ENCODE data around the gene GALNTL6. TPM values are rescaled to one million over a fixed set of nuclear protein-coding genes. Genes with fewer than 3 reads are reported as not detected.

Gene GALNTL6
- total RNA-seq, 1 donor from 2014 or later: not detected

DNA sequence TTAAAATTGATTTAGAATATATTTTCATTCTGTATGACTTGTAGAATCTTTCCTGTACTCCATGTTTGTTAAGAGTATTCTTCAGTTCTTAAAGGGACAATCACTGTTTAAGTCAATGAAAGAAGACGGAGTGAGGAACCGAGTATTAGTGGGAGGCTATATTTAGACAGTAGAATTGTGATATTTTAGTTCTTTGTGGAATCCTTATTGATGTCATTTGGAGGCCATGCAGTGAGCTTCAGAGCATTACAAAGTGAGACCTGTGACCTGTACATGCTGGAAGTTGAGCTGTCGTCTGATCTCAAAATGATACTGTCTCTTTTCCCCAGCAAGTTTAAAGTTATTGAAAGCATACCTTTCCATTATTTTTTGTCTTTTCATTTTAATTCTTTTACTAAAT is 394.7 kb downstream of the GALNTL6 start:
- DNase-seq (ENCODE audit: low read depth): no peak

DNA sequence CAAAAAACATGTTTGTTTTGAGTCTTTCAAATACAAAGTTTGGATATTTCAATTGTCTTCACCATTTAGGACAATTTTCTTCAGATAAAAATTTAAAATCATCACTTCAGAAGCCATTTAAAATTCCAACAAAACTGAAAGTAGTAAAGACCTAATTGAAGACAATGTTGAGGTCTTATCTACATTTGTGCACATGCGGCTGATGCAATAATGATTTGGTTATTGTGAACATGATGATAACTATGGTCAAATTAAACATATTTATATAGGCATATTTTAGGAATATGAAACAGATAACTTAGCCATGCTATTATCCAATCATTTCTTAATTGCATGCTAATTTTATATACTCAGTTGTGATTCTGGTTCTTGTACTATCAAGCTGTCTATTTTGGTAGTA is 407.5 kb downstream of the GALNTL6 start:
- no peak for DNase-seq (ENCODE audit: low read depth)

DNA sequence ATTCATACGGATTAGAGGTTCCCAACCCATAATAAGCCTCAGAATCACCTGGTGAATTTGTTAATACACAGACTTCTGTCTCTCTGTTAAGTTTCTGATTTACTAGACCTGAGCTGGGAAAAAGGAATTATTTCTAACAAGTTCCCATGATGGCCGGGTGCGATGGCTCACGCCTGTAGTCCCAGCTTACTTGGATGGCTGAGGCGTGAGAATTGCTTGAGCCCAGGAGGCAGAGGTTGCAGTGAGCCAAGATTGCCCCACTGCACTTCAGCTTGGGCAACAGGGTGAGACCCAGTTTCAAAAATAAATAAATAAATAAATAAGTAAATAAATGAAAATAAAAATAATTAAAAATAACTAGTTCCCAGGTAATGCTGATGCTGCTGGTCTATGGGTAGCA is 412.3 kb downstream of the GALNTL6 start:
- no peak for DNase-seq (ENCODE audit: low read depth)

DNA sequence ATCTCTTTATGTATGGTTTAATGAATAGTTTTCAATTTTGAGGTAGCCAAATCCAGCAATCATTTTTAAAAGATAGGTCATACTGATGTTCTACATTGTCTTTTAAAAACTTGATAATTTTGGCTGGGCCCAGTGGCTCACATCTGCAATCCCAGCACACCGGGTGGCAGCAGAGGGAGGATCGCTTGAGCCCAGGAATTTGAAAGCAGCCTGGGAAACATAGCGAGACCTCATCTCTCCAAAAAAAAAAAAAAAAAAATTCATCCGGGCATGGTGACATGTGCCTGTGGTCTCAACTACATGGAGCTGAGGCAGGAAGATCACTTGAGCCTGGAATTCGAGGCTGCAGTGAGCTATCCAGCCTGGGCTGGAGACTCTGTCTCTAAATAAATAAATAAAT is 419.8 kb downstream of the GALNTL6 start:
- no peak for DNase-seq (ENCODE audit: low read depth)

DNA sequence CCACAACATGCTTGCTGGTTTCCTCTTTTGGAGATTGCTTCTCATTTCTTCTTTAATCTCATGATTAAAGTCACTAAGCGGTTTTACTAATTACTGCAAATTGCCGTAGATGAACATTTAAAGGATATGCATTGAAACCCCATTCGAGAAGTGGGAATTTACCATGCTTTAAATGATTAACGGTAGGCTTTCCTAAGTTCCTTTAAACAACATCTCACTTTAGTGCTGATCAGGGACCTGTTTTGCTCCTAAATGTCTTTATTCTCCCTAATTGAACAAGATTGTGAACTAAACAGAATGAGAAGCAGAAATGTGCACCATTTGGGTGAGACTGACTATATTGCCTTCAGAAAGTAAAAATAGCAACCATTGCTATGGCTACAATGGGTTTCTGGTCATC is 430.3 kb downstream of the GALNTL6 start:
- DNase-seq (ENCODE audit: low read depth): no peak

DNA sequence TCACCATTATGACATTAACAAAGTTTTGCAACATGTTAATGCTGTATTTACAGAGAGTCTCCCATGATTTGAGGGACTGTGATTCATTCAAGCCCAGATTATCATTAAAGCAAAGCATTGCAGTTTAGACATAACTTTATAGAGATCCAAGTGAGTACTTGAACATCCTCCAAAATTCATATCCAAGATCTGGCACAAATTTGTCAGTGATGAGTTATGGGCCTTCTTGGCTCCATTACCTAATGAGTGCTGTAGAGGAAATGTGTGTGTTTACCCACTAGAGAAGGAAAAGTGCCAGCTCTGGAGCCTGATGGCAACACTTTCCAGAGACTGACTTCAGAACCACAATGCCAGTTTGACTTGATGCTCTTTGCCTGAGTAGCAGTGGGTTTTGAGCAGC is 432.3 kb downstream of the GALNTL6 start:
- no peak for DNase-seq (ENCODE audit: low read depth)

DNA sequence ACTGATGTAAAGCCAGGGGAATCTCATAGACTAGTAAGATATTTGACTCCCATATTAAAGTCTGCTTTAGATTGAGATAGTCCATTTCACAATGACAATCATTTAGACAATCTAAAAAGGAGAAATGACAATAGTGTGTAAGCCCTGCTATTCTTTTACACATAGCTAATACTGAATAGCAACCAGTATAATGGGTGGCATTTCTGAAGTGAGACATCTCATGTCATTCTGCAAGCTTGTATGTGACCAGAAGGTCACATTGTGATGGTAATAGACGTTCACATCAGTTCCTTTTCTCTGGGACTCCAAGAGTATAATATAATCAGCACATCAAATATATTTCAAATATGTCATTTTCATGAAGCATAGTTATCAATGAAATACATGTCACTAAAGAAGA is 440.2 kb downstream of the GALNTL6 start:
- no peak for DNase-seq (ENCODE audit: low read depth)

DNA sequence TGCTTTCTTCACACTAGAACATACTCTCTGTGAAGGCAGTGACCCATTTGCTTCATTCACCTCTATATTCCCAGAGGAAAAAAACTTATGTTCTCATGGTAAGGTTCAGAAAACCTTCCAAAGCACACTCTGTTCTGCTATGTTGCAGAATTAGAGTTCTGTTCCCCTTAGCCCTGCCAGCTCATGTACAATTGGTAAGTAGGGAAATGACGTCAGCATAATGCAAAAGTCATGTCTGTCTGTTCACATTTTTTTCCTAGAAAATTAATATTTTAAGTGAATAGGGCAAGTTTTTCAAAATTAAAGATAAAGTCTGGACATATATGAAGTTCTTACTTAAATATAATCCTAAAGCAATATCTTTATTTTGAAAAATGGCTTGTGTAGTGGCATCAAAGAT is 443.6 kb downstream of the GALNTL6 start:
- DNase-seq (ENCODE audit: low read depth): no peak

DNA sequence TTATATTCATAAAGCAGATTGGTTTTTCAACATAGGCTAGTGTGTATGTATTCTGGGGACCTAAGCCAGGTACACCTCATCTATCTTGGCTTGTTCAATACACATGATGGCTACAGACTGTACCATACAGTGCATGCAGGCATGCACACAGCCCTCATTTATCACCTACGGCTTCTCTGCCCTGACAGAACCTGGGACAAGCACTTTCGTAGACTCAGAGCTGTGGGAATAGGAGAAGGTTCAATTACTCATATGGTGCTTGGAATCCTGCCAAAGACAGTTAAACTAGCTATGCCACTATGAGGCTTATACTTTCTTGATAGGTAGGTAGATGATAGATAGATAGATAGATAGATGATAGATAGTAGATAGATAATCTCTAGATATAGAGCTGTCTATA is 457.2 kb downstream of the GALNTL6 start:
- DNase-seq (ENCODE audit: low read depth): peak; percentile 21

DNA sequence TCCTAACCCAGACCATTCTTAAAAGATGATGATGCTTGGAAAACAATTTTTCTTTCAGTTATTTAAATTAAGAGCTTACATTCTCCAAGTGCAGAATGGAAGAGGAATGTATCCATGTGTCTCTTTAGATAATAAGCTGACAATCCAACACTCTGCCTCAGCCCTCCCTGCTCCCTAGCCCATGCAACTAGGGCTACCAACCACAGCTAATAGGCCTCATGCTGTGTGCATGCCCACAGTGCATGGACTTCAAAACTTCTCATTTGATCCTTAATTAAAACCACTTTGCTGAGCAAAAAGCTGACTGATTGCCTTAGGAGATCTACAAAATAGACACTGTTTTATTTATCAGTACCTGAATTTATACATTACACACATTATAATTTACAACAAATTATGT is 473.9 kb downstream of the GALNTL6 start:
- no peak for DNase-seq (ENCODE audit: low read depth)

DNA sequence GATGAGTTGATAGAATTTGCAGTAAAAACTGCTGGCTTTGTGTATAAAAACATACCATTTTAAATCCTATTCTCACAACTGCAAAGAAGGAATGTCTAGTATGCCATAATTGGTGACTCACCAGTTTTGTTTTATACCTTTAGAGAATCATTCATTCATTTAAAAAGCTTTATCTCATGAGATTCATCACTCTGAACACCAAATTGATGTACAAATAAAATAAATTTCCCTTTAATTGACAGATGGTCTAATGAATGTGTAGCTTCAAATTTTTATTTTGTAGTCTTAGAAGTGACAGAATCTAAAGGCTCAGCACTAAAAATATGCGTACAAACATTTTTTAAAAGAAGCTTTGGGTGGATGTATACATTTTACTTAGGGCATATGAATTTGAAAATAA is 492.5 kb downstream of the GALNTL6 start:
- DNase-seq (ENCODE audit: low read depth): no peak

DNA sequence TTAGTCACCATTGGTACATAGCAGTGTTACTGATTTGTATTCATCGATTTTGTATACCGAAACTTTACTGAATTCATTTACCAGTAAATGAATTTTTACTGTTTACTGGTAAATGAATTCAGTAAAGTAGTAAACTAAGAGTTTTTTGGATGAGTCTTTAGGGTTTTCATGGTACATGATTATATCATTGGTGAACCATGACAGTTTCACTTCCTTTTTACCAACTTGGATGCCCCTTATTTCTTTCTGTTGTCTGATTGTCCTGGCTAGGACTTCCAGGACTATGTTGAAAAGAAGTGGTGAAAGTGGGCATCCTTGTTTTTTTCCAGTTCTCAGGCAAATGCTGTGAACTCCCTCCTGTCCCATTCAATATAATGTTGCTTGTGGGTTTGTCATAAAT is 494.9 kb downstream of the GALNTL6 start:
- no peak for DNase-seq (ENCODE audit: low read depth)

DNA sequence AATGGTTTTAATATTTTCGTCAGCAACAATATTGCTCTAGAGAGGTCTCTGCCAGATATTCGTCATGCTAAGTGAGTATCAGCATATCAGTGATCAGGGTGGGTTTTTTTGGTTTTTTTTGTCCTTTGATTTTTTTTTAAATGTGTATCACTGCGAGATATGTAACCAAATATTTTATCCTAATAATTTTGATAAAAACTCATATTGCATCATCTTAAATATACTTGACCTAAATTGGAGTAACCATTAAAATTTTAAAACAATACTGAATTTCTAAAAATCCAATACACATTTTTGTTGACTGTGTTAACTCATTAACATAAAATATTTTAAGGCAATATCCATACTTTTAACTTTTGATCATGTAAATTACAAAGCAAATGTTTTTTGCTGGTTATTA is 498.5 kb downstream of the GALNTL6 start:
- DNase-seq (ENCODE audit: low read depth): no peak

DNA sequence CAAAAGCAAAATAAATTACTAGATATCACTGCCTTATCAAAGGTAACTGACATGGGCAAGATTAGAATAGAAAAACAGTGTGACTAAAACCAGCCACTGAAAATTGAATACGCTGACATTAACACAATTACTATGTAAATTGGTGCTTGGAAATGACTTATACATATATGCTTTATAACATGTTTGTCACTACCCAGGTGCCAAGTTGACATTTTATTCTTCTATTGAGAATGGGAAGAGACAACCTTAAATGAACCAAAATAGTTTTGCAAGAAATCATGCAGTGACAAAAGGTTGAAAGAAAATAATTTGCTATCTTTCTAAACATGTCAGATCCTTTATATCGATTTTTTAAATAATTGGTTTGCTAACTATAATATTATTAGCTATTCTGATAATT is 510.1 kb downstream of the GALNTL6 start:
- no peak for DNase-seq (ENCODE audit: low read depth)

DNA sequence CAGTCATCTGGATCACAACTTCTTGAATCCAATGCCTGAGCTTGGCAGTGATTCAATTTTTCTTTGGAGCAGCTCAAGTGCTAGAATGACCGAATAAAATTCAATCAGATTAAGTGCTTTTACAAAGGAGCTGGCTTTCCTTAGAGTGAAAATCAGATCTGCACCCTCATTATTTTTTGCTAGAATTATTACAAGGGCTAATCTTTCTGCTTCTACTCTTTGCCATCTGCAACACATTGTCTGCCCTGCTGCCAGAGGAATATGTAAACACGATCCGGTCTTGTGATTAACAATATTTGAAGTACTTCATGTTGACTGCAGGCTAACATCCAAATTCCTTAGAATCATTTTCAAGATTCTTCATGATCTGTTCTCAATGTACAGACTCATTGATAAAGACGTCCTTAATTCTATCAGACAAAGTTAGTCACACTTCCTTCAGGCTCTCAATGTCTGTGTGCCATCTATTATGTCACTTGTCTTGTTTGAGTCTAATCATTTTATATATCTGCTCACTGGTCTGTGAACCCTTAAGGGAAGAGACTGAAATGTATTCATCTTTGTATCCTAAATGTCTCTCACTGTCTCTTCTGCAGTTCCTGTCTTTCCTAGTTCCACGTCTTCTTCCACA is 531.2 kb downstream of the GALNTL6 start:
- no peak for DNase-seq (ENCODE audit: low read depth)

DNA sequence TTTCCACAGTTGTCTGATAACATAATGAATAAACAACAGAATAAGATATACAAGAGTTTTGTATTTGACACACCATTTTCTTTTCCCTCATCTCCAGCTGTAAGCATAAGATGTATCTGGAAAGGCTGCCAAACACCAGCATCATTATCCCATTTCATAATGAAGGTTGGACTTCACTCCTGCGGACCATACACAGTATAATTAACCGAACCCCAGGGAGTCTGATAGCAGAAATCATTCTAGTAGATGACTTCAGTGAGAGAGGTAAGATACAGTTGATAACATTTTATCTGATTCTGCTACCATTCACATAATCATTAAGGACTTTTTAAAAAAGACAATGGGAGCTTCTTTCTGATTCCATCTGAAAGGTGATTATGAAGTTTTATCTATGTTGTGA is 535.2 kb downstream of the GALNTL6 start:
- DNase-seq (ENCODE audit: low read depth): no peak

DNA sequence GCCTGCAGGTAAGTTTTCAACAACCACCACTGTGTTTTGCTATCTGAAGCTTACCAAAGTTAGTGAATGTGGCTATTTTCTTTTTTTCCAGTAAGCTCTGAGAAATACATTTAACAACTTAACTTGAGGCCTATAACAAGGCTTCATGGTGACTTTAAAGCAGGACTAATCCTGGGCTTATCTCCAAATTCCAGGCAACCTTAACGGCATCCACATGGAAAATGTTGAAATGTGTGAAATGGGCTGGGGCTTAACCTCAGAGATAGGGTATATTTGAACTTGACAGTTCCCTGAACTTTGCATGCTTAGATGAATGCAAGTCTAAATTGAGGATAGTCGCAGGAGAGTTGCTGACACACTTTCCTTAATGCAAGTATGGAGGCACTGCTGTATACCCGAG is 539.2 kb downstream of the GALNTL6 start:
- no peak for DNase-seq (ENCODE audit: low read depth)

DNA sequence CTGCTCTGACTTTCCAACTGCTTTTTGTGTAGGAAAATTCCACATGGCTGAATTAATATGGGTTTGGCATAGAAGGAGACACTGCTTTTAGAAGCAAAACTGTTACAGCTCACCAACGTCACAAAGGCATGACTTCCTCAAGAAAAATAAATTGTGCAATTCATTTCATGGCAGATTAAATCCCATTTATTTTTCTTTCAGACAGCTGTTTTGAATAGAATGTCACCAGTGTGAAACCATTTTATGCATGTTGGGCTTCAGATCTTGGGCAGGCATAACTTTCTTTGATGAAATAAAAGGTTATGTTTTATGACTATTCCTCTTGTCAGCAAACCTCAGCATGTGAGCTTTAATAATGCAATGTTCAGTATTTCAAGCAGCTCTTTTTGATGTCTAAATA is 542.8 kb downstream of the GALNTL6 start:
- DNase-seq (ENCODE audit: low read depth): peak; percentile 27

DNA sequence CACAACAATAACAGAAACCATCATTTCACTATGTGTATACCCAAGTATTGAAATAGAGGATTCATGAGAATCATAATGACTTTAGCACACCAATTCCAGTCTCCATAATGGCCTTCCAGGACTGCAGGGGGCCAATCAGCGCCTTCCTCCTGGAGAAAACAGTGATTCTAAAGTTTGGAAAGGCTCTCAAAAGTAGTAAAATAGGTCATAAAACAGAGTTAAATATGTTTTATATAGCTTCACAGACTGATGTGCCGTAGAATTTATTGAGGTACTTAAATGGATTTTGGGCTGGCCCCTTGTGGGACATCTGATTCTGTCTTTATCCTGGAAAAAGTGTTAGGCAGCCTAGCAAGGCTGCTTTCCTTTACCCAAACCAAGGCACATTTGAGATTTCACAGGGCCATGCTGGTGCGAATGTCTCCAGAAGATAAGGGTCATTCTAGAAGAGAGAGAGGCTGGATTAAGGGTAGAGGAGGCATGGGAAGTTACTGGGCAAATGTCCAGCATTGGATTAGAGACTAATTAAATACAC is 543.9 kb downstream of the GALNTL6 start:
- no peak for DNase-seq (ENCODE audit: low read depth)

DNA sequence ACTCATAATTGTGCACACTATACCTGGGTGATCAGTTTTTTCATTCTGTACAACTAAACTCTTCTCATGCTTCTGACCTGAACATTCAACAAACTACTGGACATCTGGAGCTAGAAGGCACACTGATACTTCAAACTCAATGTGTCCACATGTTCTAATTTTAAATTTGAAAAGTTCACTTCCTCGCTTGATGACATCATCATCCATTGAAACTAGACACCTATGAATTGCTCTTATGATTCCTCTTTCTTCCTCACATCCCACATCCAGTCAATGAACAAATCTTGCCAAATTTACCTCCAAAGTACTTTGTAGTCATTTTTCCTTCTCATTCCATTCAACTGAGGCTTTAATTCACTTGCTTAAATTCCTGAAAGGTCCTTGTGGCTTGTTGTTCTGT is 549.4 kb downstream of the GALNTL6 start:
- no peak for DNase-seq (ENCODE audit: low read depth)

DNA sequence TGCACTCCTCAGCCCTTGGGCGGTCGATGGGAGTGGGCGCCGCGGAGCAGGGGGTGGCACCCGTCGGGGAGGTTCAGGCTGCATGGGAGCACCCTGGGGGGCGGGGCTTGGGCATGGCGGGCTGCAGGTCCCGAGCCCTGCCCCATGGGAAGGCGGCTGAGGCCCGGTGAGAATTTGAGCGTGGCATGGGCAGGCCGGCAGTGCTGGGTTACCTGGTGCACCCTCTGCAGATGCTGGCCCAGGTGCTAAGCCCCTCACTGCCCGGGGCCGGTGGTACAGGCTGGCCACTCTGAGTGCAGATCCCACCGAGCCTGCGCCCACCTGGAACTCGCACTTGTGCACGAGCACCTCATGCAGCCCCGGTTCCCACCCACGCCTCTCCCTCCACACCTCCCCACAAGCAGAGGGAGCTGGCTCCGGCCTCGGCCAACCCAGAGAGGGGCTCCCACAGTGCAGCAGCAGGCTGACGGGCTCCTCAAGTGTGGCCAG is 556.3 kb downstream of the GALNTL6 start:
- no peak for DNase-seq (ENCODE audit: low read depth)

DNA sequence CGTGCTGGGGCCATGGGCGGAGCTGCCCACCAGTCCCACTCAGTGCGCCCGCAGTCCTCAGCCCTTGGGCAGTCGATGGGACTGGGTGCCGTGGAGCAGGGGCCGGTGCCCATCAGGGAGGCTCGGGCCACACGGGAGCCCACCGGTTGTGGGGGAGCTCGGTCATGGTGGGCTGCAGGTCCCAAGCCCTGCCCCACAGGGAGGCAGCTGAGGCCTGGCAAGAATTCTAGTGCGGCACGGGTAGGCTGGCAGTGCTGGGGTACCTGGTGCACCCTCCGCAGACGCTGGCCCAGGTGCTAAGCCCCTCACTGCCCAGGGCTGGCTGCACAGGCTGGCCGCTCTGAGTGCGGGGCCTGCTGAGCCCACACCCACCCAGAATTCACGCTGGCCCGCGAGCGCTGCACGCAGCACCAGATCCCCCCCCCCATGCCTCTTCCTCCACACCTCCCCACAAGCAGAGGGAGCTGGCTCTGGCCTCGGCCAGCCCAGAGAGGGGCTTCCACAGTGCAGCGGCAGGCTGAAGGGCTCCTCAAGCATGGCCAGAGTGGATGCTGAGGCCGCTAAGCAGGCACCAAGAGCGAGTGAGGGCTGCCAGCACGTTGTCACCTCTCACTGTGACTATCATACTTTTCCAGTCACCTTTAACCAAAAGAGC is 564.4 kb downstream of the GALNTL6 start:
- no peak for DNase-seq (ENCODE audit: low read depth)

DNA sequence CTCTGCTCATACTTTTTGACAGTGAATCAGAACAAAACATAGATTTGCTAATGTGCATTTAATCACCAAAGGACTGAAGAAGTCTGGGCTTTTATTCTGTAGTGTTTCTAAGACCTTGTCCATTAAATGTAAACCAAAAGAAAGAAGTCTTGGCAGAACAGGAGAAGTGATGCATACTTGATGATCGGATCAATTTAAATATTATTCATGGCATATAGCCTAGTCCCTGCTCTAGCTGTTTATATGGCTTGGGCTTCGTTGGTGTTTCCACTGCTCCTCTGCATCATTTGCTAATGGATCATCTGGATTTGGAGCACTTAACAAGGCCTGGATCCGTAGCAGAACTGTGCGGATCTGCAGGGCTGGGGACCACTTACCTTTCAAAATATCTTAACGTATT is 566.6 kb downstream of the GALNTL6 start:
- no peak for DNase-seq (ENCODE audit: low read depth)

DNA sequence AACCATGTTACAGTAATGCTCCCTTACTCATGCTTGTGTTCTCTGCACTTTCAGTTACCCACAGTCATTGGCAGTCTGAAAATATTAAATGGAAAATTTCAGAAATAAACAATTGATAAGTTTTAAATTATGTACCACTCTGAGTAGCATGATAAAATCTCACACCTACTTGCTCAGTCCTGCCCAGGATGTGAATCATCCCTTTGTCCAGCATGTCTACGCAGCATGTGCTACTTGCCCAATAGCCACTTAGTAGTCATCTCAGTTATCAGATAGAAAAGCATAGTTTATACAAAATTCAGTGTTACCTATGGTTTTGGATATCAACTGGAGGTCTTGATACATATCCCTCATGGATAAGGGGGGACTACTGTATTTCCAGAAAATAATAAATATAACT is 577.1 kb downstream of the GALNTL6 start:
- DNase-seq (ENCODE audit: low read depth): no peak

Measured in renal cortical epithelial cell (primary cell).